ENCODE measurements around the gene RNU7-1. TPM values are rescaled to one million over a fixed set of nuclear protein-coding genes. Genes with fewer than 3 reads are reported as not detected.

The RNU7-1 gene
- total and polyA plus RNA-seq, 9 of the 15 experiments (the other 6 are each of a cell fraction or from before 2014, with no cell fraction given), result not detected

DNA sequence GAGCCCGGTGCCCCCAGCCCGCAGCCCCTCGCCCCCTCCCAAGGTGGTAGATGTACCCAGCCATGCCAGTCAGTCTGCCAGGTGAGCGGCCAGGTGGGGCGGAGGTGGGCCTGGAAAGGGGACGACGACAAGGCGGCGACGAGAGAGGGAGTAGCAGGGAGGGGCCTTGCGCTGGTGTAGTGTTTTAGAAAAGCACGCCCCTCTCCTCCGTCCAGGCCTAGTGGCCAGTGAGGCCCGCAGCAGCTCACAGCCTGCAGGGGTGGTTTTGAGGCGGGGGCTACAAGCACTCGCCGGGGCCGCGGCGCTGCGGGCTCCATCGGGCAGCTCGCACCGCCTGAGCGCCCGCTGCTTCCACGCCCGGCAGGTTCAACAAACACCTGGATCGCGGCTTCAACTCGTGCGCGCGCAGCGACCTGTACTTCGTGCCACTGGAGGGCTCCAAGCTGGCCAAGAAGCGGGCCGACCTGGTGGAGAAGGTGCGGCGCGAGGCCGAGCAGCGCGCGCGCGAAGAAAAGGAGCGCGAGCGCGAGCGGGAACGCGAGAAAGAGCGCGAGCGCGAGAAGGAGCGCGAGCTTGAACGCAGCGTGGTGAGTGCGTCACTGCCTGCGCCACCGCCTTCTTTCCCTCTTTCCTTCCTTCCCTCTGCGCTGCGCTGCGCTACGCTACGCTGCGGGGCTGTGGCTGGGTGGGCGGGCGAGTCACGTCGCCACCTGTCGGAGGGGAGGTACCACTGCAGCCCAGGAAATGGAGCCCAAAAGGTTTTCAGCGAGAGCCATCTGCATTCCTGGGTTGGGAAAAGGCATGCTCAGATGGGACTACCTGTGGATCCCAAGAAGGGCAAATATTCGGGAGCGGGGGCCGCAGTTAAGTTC is 5.9 kb upstream of the RNU7-1 start (continued):
- TF ChIP-seq, protein P1, sequence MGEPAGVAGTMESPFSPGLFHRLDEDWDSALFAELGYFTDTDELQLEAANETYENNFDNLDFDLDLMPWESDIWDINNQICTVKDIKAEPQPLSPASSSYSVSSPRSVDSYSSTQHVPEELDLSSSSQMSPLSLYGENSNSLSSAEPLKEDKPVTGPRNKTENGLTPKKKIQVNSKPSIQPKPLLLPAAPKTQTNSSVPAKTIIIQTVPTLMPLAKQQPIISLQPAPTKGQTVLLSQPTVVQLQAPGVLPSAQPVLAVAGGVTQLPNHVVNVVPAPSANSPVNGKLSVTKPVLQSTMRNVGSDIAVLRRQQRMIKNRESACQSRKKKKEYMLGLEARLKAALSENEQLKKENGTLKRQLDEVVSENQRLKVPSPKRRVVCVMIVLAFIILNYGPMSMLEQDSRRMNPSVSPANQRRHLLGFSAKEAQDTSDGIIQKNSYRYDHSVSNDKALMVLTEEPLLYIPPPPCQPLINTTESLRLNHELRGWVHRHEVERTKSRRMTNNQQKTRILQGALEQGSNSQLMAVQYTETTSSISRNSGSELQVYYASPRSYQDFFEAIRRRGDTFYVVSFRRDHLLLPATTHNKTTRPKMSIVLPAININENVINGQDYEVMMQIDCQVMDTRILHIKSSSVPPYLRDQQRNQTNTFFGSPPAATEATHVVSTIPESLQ (CRISPR knock-in tag; IDR thresholded peaks at IDR 0.05), result 0 out of 2 replicates have a peak, but pooled peaks have one; percentile 43
- TF ChIP-seq KHSRP (IDR thresholded peaks at IDR 0.05) (peak; percentile 43; the same call in 1 of the 2 replicates), ZEB2 (IDR thresholded peaks at IDR 0.05) (no peak), ZNF174 (CRISPR knock-in tag; IDR thresholded peaks at IDR 0.05) (no peak), SMAD1 (IDR thresholded peaks at IDR 0.05; ENCODE audit: low read depth, low read length, partially characterized antibody) (no peak), JUN (IDR thresholded peaks at IDR 0.05; ENCODE audit: borderline replicate concordance, low read depth, low read length) (0 out of 2 replicates have a peak, but pooled peaks have one; percentile 20), JUN (CRISPR knock-in tag; IDR thresholded peaks at IDR 0.05; ENCODE audit: borderline replicate concordance) (no peak), EP400 (IDR thresholded peaks at IDR 0.05) (peak; percentile 84), SMAD3 (CRISPR knock-in tag; conservative IDR thresholded peaks at IDR 0.05) (no peak), U2AF2 (optimal IDR thresholded peaks at IDR 0.05; ENCODE audit: low read depth, low read length) (no peak), KLF13 (tag; IDR thresholded peaks at IDR 0.05; ENCODE audit: borderline replicate concordance, low read depth) (peak; percentile 85; the same call in 1 of the 2 replicates), CBX8 (IDR thresholded peaks at IDR 0.05; ENCODE audit: borderline replicate concordance, extremely low read depth, low read depth, low read length, poor library complexity, severe bottlenecking) (no peak), RBBP5 (IDR thresholded peaks at IDR 0.05; ENCODE audit: borderline replicate concordance, insufficient read depth, low read length, poor library complexity, severe bottlenecking) (peak; percentile 39)
- TF ChIP-seq, protein P2, sequence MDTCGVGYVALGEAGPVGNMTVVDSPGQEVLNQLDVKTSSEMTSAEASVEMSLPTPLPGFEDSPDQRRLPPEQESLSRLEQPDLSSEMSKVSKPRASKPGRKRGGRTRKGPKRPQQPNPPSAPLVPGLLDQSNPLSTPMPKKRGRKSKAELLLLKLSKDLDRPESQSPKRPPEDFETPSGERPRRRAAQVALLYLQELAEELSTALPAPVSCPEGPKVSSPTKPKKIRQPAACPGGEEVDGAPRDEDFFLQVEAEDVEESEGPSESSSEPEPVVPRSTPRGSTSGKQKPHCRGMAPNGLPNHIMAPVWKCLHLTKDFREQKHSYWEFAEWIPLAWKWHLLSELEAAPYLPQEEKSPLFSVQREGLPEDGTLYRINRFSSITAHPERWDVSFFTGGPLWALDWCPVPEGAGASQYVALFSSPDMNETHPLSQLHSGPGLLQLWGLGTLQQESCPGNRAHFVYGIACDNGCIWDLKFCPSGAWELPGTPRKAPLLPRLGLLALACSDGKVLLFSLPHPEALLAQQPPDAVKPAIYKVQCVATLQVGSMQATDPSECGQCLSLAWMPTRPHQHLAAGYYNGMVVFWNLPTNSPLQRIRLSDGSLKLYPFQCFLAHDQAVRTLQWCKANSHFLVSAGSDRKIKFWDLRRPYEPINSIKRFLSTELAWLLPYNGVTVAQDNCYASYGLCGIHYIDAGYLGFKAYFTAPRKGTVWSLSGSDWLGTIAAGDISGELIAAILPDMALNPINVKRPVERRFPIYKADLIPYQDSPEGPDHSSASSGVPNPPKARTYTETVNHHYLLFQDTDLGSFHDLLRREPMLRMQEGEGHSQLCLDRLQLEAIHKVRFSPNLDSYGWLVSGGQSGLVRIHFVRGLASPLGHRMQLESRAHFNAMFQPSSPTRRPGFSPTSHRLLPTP (IDR thresholded peaks at IDR 0.05; ENCODE audit: borderline replicate concordance, extremely low read depth, insufficient read length), result no peak
- TF ChIP-seq, protein P3, sequence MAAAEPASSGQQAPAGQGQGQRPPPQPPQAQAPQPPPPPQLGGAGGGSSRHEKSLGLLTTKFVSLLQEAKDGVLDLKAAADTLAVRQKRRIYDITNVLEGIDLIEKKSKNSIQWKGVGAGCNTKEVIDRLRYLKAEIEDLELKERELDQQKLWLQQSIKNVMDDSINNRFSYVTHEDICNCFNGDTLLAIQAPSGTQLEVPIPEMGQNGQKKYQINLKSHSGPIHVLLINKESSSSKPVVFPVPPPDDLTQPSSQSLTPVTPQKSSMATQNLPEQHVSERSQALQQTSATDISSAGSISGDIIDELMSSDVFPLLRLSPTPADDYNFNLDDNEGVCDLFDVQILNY (CRISPR knock-in tag; IDR thresholded peaks at IDR 0.05), result peak; percentile 68; the same call in 1 of the 2 replicates
- TF ChIP-seq, protein P4, sequence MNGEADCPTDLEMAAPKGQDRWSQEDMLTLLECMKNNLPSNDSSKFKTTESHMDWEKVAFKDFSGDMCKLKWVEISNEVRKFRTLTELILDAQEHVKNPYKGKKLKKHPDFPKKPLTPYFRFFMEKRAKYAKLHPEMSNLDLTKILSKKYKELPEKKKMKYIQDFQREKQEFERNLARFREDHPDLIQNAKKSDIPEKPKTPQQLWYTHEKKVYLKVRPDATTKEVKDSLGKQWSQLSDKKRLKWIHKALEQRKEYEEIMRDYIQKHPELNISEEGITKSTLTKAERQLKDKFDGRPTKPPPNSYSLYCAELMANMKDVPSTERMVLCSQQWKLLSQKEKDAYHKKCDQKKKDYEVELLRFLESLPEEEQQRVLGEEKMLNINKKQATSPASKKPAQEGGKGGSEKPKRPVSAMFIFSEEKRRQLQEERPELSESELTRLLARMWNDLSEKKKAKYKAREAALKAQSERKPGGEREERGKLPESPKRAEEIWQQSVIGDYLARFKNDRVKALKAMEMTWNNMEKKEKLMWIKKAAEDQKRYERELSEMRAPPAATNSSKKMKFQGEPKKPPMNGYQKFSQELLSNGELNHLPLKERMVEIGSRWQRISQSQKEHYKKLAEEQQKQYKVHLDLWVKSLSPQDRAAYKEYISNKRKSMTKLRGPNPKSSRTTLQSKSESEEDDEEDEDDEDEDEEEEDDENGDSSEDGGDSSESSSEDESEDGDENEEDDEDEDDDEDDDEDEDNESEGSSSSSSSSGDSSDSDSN (IDR thresholded peaks at IDR 0.05; ENCODE audit: borderline replicate concordance in 1 of 2, low read depth in 2 of 2, low read length in 2 of 2), result no peak

Data from K562 (cell line).